ENCODE measurements around the gene SCAPER.

GRCh38 chr15:76802411-76802810, 102.7 kb downstream of the SCAPER start:
- TF ChIP-seq CTCF (conservative IDR thresholded peaks at IDR 0.05; ENCODE audit: low read length) (no peak), EZH2phosphoT487 (IDR thresholded peaks at IDR 0.05; ENCODE audit: borderline replicate concordance, low read depth, low read length) (no peak)

All from OCI-LY7 (cell line).